Parathyroid adenoma (tissue), 2 donors: ENCODE results near the gene RUNX3.
"Not testable (repeated sequence)": the region's sequence is repeated elsewhere in the genome, so short reads cannot be mapped to it uniquely, and the experiment has no call there.

Source experiments
- H2AFZ ChIP-seq: fragments of 300-600 bp; sonication (generic); one replicate; pipeline ENCODE4 v1.7.0; 2017; ENCODE audit warnings: antibody characterized with exemption, mild to moderate bottlenecking
- H3K27ac ChIP-seq: fragments of 300-600 bp; sonication (generic); one replicate; pipeline ENCODE4 v1.7.0; 2017
- H3K27me3 ChIP-seq: fragments of 300-600 bp; sonication (generic); one replicate; pipeline ENCODE4 v1.7.0; 2017; ENCODE audit warnings: low read length; ENCODE audit not compliant: control insufficient read depth, insufficient read depth
- H3K36me3 ChIP-seq: fragments of 300-600 bp; sonication (generic); one replicate; pipeline ENCODE4 v1.7.0; 2017; ENCODE audit warnings: low read length; ENCODE audit not compliant: control insufficient read depth, insufficient read depth
- H3K4me1 ChIP-seq: fragments of 300-600 bp; sonication (generic); one replicate; pipeline ENCODE4 v1.7.0; 2017; ENCODE audit warnings: control low read depth
- H3K4me2 ChIP-seq: fragments of 300-600 bp; sonication (generic); one replicate; pipeline ENCODE4 v1.7.0; 2017; ENCODE audit warnings: low read length
- H3K4me3 ChIP-seq: fragments of 300-600 bp; sonication (generic); one replicate; pipeline ENCODE4 v1.7.0; 2017; ENCODE audit warnings: low read depth, low read length
- H3K79me2 ChIP-seq: fragments of 300-600 bp; sonication (generic); one replicate; pipeline ENCODE4 v1.7.0; 2017; ENCODE audit warnings: control low read depth
- H3K9ac ChIP-seq: fragments of 300-600 bp; sonication (generic); one replicate; pipeline ENCODE4 v1.7.0; 2017; ENCODE audit warnings: mild to moderate bottlenecking
- H3K9me3 ChIP-seq: fragments of 300-600 bp; sonication (generic); one replicate; pipeline ENCODE4 v1.7.0; 2017; ENCODE audit warnings: low read length; ENCODE audit not compliant: control insufficient read depth
- TF ChIP-seq, protein P1 (sequence below): fragments of 300-600 bp; sonication (generic); IDR thresholded peaks from one replicate; pipeline ENCODE4 v1.7.0; 2017; ENCODE audit warnings: antibody characterized with exemption, mild to moderate bottlenecking
- donor health status: primary hyperparathyroidism.

The RUNX3 gene

DNA sequence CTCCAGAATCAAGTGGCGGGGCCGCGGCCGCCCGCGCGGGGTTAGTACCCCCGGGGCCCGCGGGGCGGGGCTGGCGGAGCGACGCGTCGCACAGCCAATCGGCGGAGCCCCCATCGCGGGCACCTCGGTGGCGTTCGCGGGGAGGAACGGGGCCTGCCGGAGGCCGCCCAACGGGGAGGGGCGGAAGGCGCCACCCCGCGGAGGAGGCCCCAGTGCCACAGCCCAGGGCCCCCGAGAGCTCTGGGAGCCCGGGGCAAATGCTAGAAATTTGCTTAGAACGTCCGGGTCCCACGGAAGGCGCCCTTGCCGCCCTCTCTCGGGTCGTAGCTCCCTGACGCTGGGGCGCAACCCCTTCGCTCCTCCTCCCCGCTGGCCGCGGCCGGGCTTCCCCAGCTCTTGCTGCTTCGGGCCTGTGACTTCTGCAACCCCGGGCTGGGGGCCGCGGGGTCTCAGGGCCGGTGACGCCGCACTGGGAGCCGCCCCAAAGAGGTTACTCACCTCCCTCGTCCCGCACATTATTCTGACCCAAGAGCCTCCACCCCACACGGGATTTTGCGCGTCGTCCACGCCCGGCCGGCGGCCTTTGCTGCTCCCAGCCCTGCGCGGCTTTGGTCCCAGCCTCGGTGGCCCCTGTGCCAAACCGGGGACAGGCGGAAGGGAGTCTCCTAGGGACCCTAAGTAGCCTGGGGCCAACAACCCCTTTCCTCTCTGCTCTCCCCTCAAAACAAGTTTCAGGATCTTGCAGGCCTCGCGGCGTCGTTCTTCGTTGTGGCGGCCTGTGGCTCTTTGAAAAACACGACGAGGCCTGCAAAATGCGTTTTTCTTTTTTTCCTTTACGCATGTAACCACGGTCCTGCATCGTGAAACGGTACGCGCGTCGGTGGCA lies at the start of gene RUNX3:
TSS of gene RUNX3 (minus strand) at position 17 of the 886 bp plus-strand sequence. CDS start 408 bp downstream, outside the sequence.
- no peak within 1 kb of the TSS for H3K4me3 ChIP-seq
- H2AFZ ChIP-seq, result no peak within 1 kb of the TSS
- H3K27ac ChIP-seq, result no peak within 1 kb of the TSS
- H3K4me1 ChIP-seq, result no peaks in the 10 kb centered on the region
- H3K79me2 ChIP-seq, result no peaks in the 10 kb centered on the region
- no peak within 1 kb of the TSS for H3K4me2 ChIP-seq
- H3K9ac ChIP-seq, result no peak within 1 kb of the TSS
- peaks cover 16% of the 10 kb centered on the region for H3K27me3 ChIP-seq
- no peaks in the 10 kb centered on the region for H3K9me3 ChIP-seq
- TF ChIP-seq, protein P1, sequence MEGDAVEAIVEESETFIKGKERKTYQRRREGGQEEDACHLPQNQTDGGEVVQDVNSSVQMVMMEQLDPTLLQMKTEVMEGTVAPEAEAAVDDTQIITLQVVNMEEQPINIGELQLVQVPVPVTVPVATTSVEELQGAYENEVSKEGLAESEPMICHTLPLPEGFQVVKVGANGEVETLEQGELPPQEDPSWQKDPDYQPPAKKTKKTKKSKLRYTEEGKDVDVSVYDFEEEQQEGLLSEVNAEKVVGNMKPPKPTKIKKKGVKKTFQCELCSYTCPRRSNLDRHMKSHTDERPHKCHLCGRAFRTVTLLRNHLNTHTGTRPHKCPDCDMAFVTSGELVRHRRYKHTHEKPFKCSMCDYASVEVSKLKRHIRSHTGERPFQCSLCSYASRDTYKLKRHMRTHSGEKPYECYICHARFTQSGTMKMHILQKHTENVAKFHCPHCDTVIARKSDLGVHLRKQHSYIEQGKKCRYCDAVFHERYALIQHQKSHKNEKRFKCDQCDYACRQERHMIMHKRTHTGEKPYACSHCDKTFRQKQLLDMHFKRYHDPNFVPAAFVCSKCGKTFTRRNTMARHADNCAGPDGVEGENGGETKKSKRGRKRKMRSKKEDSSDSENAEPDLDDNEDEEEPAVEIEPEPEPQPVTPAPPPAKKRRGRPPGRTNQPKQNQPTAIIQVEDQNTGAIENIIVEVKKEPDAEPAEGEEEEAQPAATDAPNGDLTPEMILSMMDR, result no peak
- H3K36me3 ChIP-seq, result no peaks in the 10 kb centered on the region

DNA sequence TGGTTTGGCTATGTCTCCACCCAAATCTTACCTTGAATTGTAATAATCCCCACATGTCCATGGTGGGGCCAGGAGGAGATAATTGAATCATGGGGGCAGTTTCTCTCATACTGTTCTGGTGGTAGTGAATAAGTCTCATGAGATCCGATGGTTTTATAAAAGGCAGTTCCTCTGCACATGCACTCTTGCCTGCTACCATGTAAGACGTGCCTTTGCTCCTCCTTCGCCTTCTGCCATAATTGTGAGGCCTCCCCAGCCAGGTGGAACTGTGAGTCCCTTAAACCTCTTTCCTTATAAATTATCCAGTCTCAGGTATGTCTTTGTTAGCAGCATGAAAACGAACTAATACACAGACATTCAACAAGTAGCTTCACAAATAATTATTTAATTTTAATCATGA lies 49.2 kb upstream of the RUNX3 start:
- H2AFZ ChIP-seq, H3K27ac ChIP-seq: not testable (repeated sequence)

DNA sequence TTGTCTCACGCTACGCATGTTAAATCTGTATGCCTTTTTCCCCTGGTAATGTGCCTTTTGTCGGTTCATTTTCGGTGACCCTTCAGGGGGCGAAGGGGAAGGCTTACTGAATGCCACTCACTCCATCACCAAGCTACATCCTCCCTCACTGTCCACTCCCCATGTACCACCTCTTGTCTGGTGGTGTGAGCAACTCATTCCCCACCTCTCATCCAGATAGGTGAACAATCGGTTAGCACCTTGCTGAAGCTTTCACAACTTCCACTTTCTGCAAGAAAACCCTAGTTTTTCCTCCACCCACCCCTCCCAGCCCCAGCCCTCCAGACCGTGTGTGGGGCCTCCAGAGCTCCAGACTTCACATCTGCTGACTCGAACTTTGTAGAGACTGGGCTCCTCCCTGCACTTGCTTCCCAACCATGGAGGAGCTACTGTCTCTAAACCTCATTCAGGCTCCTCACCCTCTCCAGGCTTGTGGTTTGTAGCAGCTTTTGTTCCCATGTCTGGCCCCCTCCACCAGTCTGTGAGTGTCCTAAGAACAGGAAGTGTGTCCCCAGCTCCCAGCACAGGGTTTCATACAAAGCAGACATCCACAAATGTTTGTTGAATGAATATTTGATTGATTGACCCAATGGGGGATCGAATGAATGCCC lies 48.4 kb upstream of the RUNX3 start:
- Histone ChIP-seq H3K4me1 (no peaks in the 10 kb centered on the region), H2AFZ (no peak overlapping the region), H3K4me3 (no peak overlapping the region), H3K9me3 (no peaks in the 10 kb centered on the region), H3K79me2 (no peaks in the 10 kb centered on the region), H3K27me3 (no peaks in the 10 kb centered on the region), H3K4me2 (no peak overlapping the region), H3K36me3 (no peaks in the 10 kb centered on the region), H3K27ac (no peak overlapping the region), H3K9ac (no peak overlapping the region)
- TF ChIP-seq, protein P1, result no peak

More for the DNA sequence above, 49.2 kb upstream of the RUNX3 start:
- H3K9ac ChIP-seq, H3K79me2 ChIP-seq, H3K4me1 ChIP-seq, H3K4me3 ChIP-seq, H3K36me3 ChIP-seq, H3K27me3 ChIP-seq, H3K4me2 ChIP-seq, H3K9me3 ChIP-seq: not testable (repeated sequence)

DNA sequence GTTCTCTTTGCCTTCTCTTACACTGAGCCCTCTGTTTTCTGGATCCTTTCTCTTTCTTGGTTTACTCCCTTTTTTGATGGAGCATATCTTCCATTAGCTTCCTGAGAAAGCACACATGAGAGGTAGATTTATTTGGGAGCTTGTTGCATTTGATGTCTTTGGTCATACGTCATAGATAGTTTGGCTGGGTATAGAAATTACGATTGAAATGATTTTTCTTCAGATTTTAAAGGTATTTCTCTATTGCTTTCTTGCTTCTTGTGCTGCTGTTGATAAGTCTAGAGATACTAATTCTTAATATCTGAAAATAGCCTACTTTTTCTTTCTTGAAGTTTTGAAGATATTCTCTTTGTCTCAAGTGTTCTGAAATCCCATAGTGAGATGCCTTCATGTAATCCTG lies 45.3 kb upstream of the RUNX3 start:
- Histone ChIP-seq H2AFZ (no peak overlapping the region), H3K4me2 (no peak overlapping the region), H3K4me3 (no peak overlapping the region), H3K4me1 (no peaks in the 10 kb centered on the region), H3K27me3 (no peaks in the 10 kb centered on the region), H3K9me3 (no peaks in the 10 kb centered on the region), H3K27ac (no peak overlapping the region), H3K36me3 (no peaks in the 10 kb centered on the region), H3K79me2 (no peaks in the 10 kb centered on the region), H3K9ac (no peak overlapping the region)
- TF ChIP-seq, protein P1, result no peak

DNA sequence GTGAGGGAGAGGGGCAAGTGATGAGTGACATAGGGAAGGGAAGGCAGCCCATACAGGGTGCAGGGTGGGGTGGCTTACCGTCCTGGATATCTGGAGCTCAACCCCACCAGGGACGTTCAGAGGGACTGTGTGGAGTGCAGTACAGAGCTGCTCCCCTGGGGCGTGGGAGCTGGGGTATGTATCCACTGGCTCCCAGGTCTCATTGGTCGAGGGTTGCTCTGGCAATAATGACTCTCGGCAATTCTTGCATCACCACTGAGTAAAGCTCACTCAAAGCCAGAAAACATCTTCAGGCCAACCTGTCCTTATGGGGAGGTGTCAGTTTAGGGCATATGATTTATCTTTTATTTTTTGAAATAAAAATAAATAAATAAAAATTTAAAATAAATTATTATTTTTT lies 43.2 kb upstream of the RUNX3 start:
- Histone ChIP-seq H3K4me1 (no peaks in the 10 kb centered on the region), H3K4me3 (no peak overlapping the region), H3K36me3 (no peaks in the 10 kb centered on the region), H3K27ac (no peak overlapping the region), H3K9me3 (no peaks in the 10 kb centered on the region), H2AFZ (no peak overlapping the region), H3K4me2 (no peak overlapping the region), H3K9ac (no peak overlapping the region), H3K79me2 (no peaks in the 10 kb centered on the region), H3K27me3 (no peaks in the 10 kb centered on the region)
- TF ChIP-seq, protein P1, result no peak
